Ascending aorta (tissue), 2 donors: Measurements from ENCODE around the gene GLG1. TPM values are rescaled to one million over a fixed set of nuclear protein-coding genes. Genes with fewer than 3 reads are reported as not detected.

Source experiments
- DNase-seq, 2 donors: peaks; one replicate each; pipeline ENCODE4 v3.0.0-alpha.2; 2019; ENCODE audit warnings: low spot score in 2 of 2
- H3K27ac ChIP-seq, 2 donors: fragments of 200-600 bp; sonication (generic); one replicate each; pipeline ENCODE4 v1.5.1; 2016 to 2017; ENCODE audit warnings: mild to moderate bottlenecking in 1 of 2
- H3K27me3 ChIP-seq: fragments of 200-600 bp; sonication (generic); one replicate; pipeline ENCODE4 v1.5.1; 2017
- H3K36me3 ChIP-seq, 2 donors: fragments of 200-600 bp; sonication (generic); one replicate each; pipeline ENCODE4 v1.5.1; 2016
- H3K4me1 ChIP-seq, 2 donors: fragments of 200-600 bp; sonication (generic); one replicate each; pipeline ENCODE4 v1.5.1; 2016 to 2017; ENCODE audit warnings: mild to moderate bottlenecking in 1 of 2
- H3K4me3 ChIP-seq, 2 donors: fragments of 200-600 bp; sonication (generic); one replicate each; pipeline ENCODE4 v1.5.1; 2016 to 2017; ENCODE audit warnings: mild to moderate bottlenecking in 1 of 2
- H3K9me3 ChIP-seq, 2 donors: fragments of 200-600 bp; sonication (generic); one replicate each; pipeline ENCODE4 v1.5.1; 2016
- intact Hi-C: fragments of 100-400 bp; cut with DNase I; formaldehyde crosslinking; loops from one replicate; pipeline ENCODE4 v1.15.1; 2023
- total RNA-seq: library from RNA; depleted of rRNA; stranded (reverse); fragments of >200 nt; gene quantifications from one replicate; pipeline ENCODE4 v1.1.0, GENCODE V29; 2016
- TF ChIP-seq, protein P1 (sequence below), 3 experiments: fragments of 200-600 bp in 2 of 3; fragments of 450-650 bp in 1 of 3; sonication (generic) in 2 of 3; IDR thresholded peaks; one replicate each; pipeline ENCODE4 v1.5.1; 2016 to 2019; ENCODE audit warnings: antibody characterized with exemption in 3 of 3, mild to moderate bottlenecking in 1 of 3, moderate library complexity in 1 of 3

Gene GLG1
- total RNA-seq, 1 donor from 2014 or later: 77.0 TPM

DNA sequence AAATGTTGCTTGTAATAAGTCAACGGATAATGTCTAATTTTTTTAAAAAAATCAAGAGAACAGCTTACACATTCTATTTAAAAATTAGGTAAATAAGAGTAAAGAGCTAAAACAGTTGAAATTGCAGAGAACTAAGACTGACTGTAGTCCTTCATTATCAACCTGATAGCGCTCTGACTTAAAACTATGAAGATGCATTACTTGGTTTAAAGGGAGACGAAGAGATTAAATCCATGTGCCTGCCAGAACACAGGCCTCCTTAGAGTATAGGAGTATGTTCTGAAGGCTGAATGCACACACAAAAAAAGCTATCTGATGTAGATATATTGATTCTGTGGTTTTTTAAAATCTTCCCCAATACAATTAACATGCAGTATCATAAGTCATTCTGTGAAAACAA is 28.5 kb downstream of the GLG1 start:
- Histone ChIP-seq H3K27ac (no peak overlapping the region), H3K4me3 (no peak overlapping the region), H3K36me3 (no peaks in the 10 kb centered on the region), H3K9me3 (no peaks in the 10 kb centered on the region), H3K27me3 (no peaks in the 10 kb centered on the region), H3K4me1 (peaks cover 0 to 3% of the 10 kb centered on the region in 2 donors)
- intact Hi-C loops: no loop called here
- TF ChIP-seq, protein P1, sequence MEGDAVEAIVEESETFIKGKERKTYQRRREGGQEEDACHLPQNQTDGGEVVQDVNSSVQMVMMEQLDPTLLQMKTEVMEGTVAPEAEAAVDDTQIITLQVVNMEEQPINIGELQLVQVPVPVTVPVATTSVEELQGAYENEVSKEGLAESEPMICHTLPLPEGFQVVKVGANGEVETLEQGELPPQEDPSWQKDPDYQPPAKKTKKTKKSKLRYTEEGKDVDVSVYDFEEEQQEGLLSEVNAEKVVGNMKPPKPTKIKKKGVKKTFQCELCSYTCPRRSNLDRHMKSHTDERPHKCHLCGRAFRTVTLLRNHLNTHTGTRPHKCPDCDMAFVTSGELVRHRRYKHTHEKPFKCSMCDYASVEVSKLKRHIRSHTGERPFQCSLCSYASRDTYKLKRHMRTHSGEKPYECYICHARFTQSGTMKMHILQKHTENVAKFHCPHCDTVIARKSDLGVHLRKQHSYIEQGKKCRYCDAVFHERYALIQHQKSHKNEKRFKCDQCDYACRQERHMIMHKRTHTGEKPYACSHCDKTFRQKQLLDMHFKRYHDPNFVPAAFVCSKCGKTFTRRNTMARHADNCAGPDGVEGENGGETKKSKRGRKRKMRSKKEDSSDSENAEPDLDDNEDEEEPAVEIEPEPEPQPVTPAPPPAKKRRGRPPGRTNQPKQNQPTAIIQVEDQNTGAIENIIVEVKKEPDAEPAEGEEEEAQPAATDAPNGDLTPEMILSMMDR (IDR thresholded peaks at IDR 0.05): no peak
- no peak for DNase-seq

DNA sequence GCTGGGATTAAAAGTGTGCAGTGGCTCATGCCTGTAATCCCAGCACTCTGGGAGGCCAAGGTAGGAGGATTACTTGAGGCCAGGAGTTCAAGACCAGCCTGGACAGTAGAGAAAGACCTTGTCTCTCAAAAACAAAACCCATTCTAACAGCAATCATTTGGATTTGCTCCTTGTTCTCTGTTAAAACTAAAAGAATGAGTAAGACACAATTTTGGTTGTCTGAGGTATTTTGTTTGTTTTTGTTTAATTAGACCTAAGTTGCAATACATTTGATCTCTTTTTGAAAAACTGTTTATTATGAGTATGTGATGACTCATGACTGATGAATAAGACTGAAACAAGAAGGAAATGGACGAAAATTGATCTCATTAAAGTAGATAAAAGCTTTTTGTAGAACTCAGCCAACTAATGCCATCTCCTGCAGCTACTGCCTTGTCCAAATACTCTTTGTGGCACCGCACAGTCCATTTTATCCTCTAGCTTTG is 29.0 kb downstream of the GLG1 start:
- TF ChIP-seq, protein P1 (IDR thresholded peaks at IDR 0.05): no peak
- Histone ChIP-seq H3K9me3 (no peaks in the 10 kb centered on the region), H3K27ac (no peak overlapping the region), H3K4me1 (peaks cover 0 to 3% of the 10 kb centered on the region in 2 donors), H3K27me3 (no peaks in the 10 kb centered on the region), H3K4me3 (no peak overlapping the region), H3K36me3 (no peaks in the 10 kb centered on the region)
- intact Hi-C loops: no loop called here
- DNase-seq: no peak

DNA sequence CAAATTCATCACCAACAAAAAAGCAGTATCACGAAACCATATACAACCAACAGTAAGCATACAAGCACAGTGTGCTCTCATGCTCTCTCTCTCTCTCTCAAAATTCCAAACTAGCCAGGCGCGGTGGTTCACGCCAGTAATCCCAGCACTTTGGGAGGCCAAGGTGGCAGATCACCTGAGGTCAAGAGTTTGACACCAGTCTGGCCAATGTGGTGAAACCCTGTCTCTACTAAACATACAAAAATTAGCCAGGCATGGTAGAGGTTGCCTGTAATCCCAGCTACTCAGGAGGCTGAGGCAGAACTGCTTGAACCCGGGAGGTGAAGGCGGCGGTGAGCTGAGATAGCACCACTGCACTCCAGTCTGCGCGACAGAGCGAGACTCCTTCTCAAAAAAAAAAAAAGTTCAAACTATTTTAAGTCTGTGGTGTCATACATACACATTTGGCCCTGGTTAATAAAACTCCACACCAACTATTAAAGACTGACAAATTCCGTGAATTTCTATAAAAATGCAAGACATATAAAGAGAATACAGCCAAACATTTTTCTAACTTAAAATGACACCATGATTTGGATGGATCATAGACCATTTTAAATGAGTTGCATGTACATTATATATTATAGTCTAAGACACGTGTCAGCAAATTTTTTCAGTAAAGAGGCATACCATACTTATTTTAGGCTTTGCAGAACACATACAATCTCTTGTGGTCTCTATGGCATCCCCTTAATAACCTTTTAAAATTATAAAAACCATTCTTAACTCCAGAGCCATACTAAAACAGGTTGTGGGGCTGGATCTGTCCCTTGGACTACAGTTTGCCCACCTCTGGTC is 30.9 kb downstream of the GLG1 start:
- TF ChIP-seq, protein P1 (IDR thresholded peaks at IDR 0.05): no peak
- H3K4me1 ChIP-seq: peaks cover 0 to 3% of the 10 kb centered on the region in 2 donors
- intact Hi-C loops: no loop called here
- DNase-seq: no peak
- H3K4me3 ChIP-seq: no peak overlapping the region
- no peaks in the 10 kb centered on the region for H3K36me3 ChIP-seq
- no peak overlapping the region for H3K27ac ChIP-seq
- no peaks in the 10 kb centered on the region for H3K9me3 ChIP-seq
- no peaks in the 10 kb centered on the region for H3K27me3 ChIP-seq

- intact Hi-C loops: no loop called here
- Histone ChIP-seq H3K27me3 (no peaks in the 10 kb centered on the region), H3K4me3 (no peak overlapping the region), H3K9me3 (no peaks in the 10 kb centered on the region), H3K36me3 (no peaks in the 10 kb centered on the region), H3K4me1 (peaks cover 0 to 3% of the 10 kb centered on the region in 2 donors), H3K27ac (no peak overlapping the region)
- TF ChIP-seq, protein P1 (IDR thresholded peaks at IDR 0.05): no peak
- no peak for DNase-seq
These were observed 31.6 kb downstream of the GLG1 start for GRCh38 chr16:74575175-74575806.

GRCh38 chr16:74574146-74574545 is 32.8 kb downstream of the GLG1 start:
- Histone ChIP-seq H3K27ac (no peak overlapping the region), H3K27me3 (no peaks in the 10 kb centered on the region), H3K36me3 (no peaks in the 10 kb centered on the region), H3K4me1 (peaks cover 0 to 5% of the 10 kb centered on the region in 2 donors), H3K4me3 (no peak overlapping the region), H3K9me3 (no peaks in the 10 kb centered on the region)
- intact Hi-C loops: no loop called here
- TF ChIP-seq, protein P1 (IDR thresholded peaks at IDR 0.05): no peak
- DNase-seq: no peak
